Parietal lobe (tissue), 2 donors: ENCODE results near the gene JSRP1. TPM values are rescaled to one million over a fixed set of nuclear protein-coding genes. Genes with fewer than 3 reads are reported as not detected.

Experiments
- small RNA-seq: library from RNA; depleted of rRNA; stranded (forward); fragments of <200 nt; gene quantifications from one replicate; pipeline ENCODE3, GENCODE V24; 2014; ENCODE audit warnings: low replicate concordance
- total RNA-seq: library from RNA; depleted of rRNA; stranded (reverse); fragments of >200 nt; gene quantifications from one replicate; pipeline ENCODE4 v1.2.3, GENCODE V29; 2014

The JSRP1 gene
- total RNA-seq = not detected

DNA sequence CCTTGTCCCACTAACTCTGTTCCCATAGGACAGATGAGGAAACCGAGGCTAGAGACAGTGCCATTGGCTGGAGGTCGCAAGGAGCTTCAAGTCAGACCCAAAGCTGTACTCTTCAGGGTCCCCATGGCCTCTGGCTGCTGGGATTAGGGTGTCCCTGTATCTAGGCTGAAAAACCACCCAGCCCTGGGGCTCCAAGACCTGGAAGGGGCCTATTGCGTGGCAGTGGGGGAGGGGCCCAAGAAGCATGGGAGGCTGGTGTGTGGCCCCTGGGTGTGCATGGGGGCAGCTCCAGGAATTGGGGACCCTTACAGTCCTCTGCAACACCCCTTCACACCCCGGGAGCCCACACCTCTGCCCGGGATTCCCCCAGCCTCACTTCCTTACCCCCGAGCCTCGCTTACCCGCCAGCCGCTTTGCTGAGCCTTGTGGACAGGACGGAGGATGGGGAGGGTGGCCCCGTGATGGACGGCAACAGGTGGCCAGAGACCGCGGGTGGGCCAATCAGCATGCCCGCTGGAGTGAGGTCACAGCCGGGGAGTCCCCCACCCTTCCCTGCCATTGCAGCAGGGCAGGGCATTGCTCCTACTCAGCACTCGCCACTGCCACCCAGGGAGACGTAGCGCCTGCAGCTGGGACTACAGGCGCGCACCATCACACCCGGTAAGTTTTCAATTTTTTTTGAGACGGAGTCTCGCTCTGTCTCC lies at the start of gene JSRP1:
Gene JSRP1, minus strand, starts transcription at position 436 of the 704 bp plus-strand sequence. CDS start 1,103 bp downstream, outside the sequence.

DNA sequence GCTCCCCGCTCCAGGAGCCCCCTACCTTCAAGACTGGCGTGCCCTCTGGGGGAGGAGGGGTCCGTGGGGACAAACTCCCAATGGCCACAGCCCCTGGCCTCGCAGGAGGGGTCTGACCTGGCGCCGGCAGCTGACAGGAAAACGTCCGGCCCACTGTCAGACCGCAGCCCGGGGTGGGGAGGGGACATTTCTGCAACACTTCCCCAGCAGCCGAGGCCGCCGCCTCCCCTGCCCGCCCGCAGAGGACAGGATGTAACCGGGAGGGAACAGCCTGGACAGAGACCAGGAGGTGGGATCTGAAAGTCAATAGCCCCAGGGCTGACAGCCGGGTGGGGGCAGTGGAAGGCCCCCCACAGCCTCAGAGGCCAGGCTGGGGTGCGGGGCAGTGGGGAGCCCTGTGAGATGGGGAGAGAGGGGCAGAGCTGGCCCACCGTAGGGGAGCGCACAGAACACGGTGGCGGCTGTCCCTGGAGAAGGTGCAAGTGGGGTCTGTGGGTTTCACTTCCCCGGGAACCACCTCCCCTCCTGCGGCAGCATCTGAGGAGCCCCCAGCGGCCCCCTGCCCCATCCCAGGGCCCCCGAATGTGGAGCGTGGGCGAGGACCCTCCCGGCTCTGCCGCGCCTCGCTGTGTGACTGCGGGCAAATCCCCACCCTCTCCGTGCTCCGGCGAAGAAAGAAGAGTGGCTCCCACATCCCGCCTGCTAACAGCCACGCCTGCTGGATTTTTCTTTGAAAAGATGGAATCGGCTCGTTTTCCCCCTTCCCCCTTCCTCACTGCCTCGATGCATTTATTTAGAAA lies 26.0 kb upstream of the JSRP1 start, which contains the start of gene PEAK3:
Gene PEAK3, minus strand, starts transcription at position 114 of the 800 bp plus-strand sequence. CDS start 1,244 bp downstream, outside the sequence.

GRCh38 chr19:2249010-2249866 lies 7.0 kb downstream of the JSRP1 start, which contains the start of gene AMH:
Gene AMH (plus strand): TSS chr19:2249323. CDS start chr19:2249333, 10 bp downstream.

GRCh38 chr19:2236314-2237050 lies 19.7 kb downstream of the JSRP1 start, which contains the start of the genes PLEKHJ1 and SF3A2:
Gene PLEKHJ1 (minus strand): TSS chr19:2236329. CDS start chr19:2236248, 81 bp downstream.
Gene SF3A2 (plus strand): TSS chr19:2236824. CDS start chr19:2243419, 6,595 bp downstream.

Small RNA genes within 50 kb of the gene (small RNA-seq; reads per million reads assigned to genes)
- not detected for gene MIR1227

Other genes with a start within 250 kb of the JSRP1 start
- gene BTBD2, start 240.7 kb downstream of the JSRP1 start, total RNA-seq = 69.5 TPM
- 24.4 TPM for gene MKNK2, start 205.2 kb downstream of the JSRP1 start, total RNA-seq
- 15.0 TPM for gene MOB3A, start 160.1 kb downstream of the JSRP1 start, total RNA-seq
- 5.9 TPM for gene IZUMO4, start 159.5 kb downstream of the JSRP1 start, total RNA-seq
- 72.6 TPM for gene AP3D1, start 104.9 kb downstream of the JSRP1 start, total RNA-seq
- 21.0 TPM for gene DOT1L, start 92.5 kb downstream of the JSRP1 start, total RNA-seq
- gene PLEKHJ1, start 20.1 kb downstream of the JSRP1 start, total RNA-seq = 36.6 TPM
- 76.4 TPM for gene SF3A2, start 19.6 kb downstream of the JSRP1 start, total RNA-seq
- gene AMH, start 7.1 kb downstream of the JSRP1 start, total RNA-seq = 2.2 TPM
- not detected for gene PEAK3, start 25.8 kb upstream of the JSRP1 start, total RNA-seq
- gene LINGO3, start 51.7 kb upstream of the JSRP1 start, total RNA-seq = 0.94 TPM
- gene LSM7, start 72.2 kb upstream of the JSRP1 start, total RNA-seq = 90.1 TPM
- 57.0 TPM for gene SPPL2B, start 72.3 kb upstream of the JSRP1 start, total RNA-seq
- 0.63 TPM for gene TMPRSS9, start 103.8 kb upstream of the JSRP1 start, total RNA-seq
- 17.2 TPM for gene TIMM13, start 171.2 kb upstream of the JSRP1 start, total RNA-seq
- 40.7 TPM for gene LMNB2, start 200.5 kb upstream of the JSRP1 start, total RNA-seq
- 2.8 TPM for gene GADD45B, start 219.7 kb upstream of the JSRP1 start, total RNA-seq